ENCODE results near the gene GPC5. TPM values are rescaled to one million over a fixed set of nuclear protein-coding genes. Genes with fewer than 3 reads are reported as not detected.

The GPC5 gene
- polyA plus RNA-seq, 1 experiment, result not detected

- CTCF ChIA-PET, result no interaction called here
- no peaks in the 10 kb centered on the region for H3K27me3 ChIP-seq (ENCODE audit: control insufficient read depth, insufficient read depth, low read length)
- POLR2A ChIA-PET, result no interaction called here
Measured at GRCh38 chr13:92387245-92387644, 988.8 kb downstream of the GPC5 start.

GRCh38 chr13:92390217-92390616 is 991.8 kb downstream of the GPC5 start:
- TF ChIP-seq CTCF (IDR thresholded peaks at IDR 0.05; ENCODE audit: insufficient read depth, low read depth, low read length), result no peak
- no peak for DNase-seq (ENCODE audit: low read depth)

More at GRCh38 chr13:92387245-92387644, 988.8 kb downstream of the GPC5 start:
- Histone ChIP-seq H3K4me3 (ENCODE audit: low read depth, low read length) (no peak overlapping the region), H3K36me3 (ENCODE audit: control insufficient read depth, insufficient read depth, low read length) (no peaks in the 10 kb centered on the region)
- TF ChIP-seq CTCF (IDR thresholded peaks at IDR 0.05; ENCODE audit: insufficient read depth, low read depth, low read length), result no peak
- no peak for DNase-seq (ENCODE audit: low read depth)

GRCh38 chr13:92403606-92404005 is 1005.2 kb downstream of the GPC5 start:
- Histone ChIP-seq H3K27me3 (ENCODE audit: control insufficient read depth, insufficient read depth, low read length) (no peaks in the 10 kb centered on the region), H3K4me3 (ENCODE audit: low read depth, low read length) (no peak overlapping the region), H3K36me3 (ENCODE audit: control insufficient read depth, insufficient read depth, low read length) (no peaks in the 10 kb centered on the region)
- ChIA-PET CTCF (no interaction called here), POLR2A (no interaction called here)
- TF ChIP-seq CTCF (IDR thresholded peaks at IDR 0.05; ENCODE audit: insufficient read depth, low read depth, low read length), result no peak
- DNase-seq (ENCODE audit: low read depth), result no peak

More at GRCh38 chr13:92390217-92390616, 991.8 kb downstream of the GPC5 start:
- CTCF ChIA-PET, result no interaction called here
- POLR2A ChIA-PET, result no interaction called here
- no peaks in the 10 kb centered on the region for H3K36me3 ChIP-seq (ENCODE audit: control insufficient read depth, insufficient read depth, low read length)
- no peaks in the 10 kb centered on the region for H3K27me3 ChIP-seq (ENCODE audit: control insufficient read depth, insufficient read depth, low read length)
- no peak overlapping the region for H3K4me3 ChIP-seq (ENCODE audit: low read depth, low read length)

GRCh38 chr13:92407858-92408257 is 1009.4 kb downstream of the GPC5 start:
- CTCF ChIA-PET, result no interaction called here
- H3K27me3 ChIP-seq (ENCODE audit: control insufficient read depth, insufficient read depth, low read length), result no peaks in the 10 kb centered on the region
- DNase-seq (ENCODE audit: low read depth), result no peak
- TF ChIP-seq CTCF (IDR thresholded peaks at IDR 0.05; ENCODE audit: insufficient read depth, low read depth, low read length), result no peak
- H3K36me3 ChIP-seq (ENCODE audit: control insufficient read depth, insufficient read depth, low read length), result no peaks in the 10 kb centered on the region
- POLR2A ChIA-PET, result no interaction called here
- no peak overlapping the region for H3K4me3 ChIP-seq (ENCODE audit: low read depth, low read length)

- no peak for TF ChIP-seq CTCF (IDR thresholded peaks at IDR 0.05; ENCODE audit: insufficient read depth, low read depth, low read length)
- no peak for DNase-seq (ENCODE audit: low read depth)
- Histone ChIP-seq H3K4me3 (ENCODE audit: low read depth, low read length) (no peak overlapping the region), H3K27me3 (ENCODE audit: control insufficient read depth, insufficient read depth, low read length) (no peaks in the 10 kb centered on the region), H3K36me3 (ENCODE audit: control insufficient read depth, insufficient read depth, low read length) (no peaks in the 10 kb centered on the region)
- ChIA-PET POLR2A (no interaction called here), CTCF (no interaction called here)
Measured at GRCh38 chr13:92412481-92412880, 1014.1 kb downstream of the GPC5 start.
